HG02610 (cell line): Measurements from ENCODE around the gene DNAJC18.

Experiments
- ATAC-seq: cut with Tn5 transposase; IDR thresholded peaks from one replicate; pipeline ENCODE4 v1.9.1; 2021; ENCODE audit warnings: mild to moderate bottlenecking, moderate library complexity; ENCODE audit not compliant: unreplicated experiment

Gene DNAJC18

GRCh38 chr5:139371482-139372435 lies 67.6 kb downstream of the DNAJC18 start:
- ATAC-seq, result no peak

GRCh38 chr5:139369181-139369580 lies 70.1 kb downstream of the DNAJC18 start:
- ATAC-seq, result no peak

GRCh38 chr5:139368613-139369012 lies 70.7 kb downstream of the DNAJC18 start:
- no peak for ATAC-seq

GRCh38 chr5:139364466-139364865 lies 74.9 kb downstream of the DNAJC18 start:
- no peak for ATAC-seq

GRCh38 chr5:139363937-139364336 lies 75.4 kb downstream of the DNAJC18 start:
- peak; percentile 70 for ATAC-seq

- ATAC-seq, result no peak
Observed at GRCh38 chr5:139361835-139362429, 77.4 kb downstream of the DNAJC18 start.

- no peak for ATAC-seq
Observed at GRCh38 chr5:139360384-139360783, 78.9 kb downstream of the DNAJC18 start.
